GM06990 (cell line): ENCODE data around the gene MYMK.

Source experiments
- DNase-seq: peaks from one replicate; pipeline ENCODE4 v3.0.0-alpha.2; 2011; ENCODE audit not compliant: insufficient read length; ENCODE audit errors: extremely low read depth
- H3K27me3 ChIP-seq: replicated peaks from 2 replicates; pipeline ENCODE4 v1.6.0; 2011; ENCODE audit warnings: low read length; ENCODE audit not compliant: control insufficient read depth, insufficient read depth
- H3K36me3 ChIP-seq: 2 replicates; pipeline ENCODE4 v1.5.1; 2011; ENCODE audit warnings: low read length; ENCODE audit not compliant: control insufficient read depth, insufficient read depth
- H3K4me3 ChIP-seq: replicated peaks from 2 replicates; pipeline ENCODE4 v1.5.1; 2011; ENCODE audit warnings: low read depth, mild to moderate bottlenecking, control low read depth, low read length
- CTCF ChIP-seq: IDR thresholded peaks from 2 replicates; pipeline ENCODE4 v1.5.1; 2011; ENCODE audit warnings: low read length, control low read depth, mild to moderate bottlenecking, inconsistent platforms; ENCODE audit not compliant: insufficient read depth, poor library complexity, severe bottlenecking

MYMK gene

DNA sequence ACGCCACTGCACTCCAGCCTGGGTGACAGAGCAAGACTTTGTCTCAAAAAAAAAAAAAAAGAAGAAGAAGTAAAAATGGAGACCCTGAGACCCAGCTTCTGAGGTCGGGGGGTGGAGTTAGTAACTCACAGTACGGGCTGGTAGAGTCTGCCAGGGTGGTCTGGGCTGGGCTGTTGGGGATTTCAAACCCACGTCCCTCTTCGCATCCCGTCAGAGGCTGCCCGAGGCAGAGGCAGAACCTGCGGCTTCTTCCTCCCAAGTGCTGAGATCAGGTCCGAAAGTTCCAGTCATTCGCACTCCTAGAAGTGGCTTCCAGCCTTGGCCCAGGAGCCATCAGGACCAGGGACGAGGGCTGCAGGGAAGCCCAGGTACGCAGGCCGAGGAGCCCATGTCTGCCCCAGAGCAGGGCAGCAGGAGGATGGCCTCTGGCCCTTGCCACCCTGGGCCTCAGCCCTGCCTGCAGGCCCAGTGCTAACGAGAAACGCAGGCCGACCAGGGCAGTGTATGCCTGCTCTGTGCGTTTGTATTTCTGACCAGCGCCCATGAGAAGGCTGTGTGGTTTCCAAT, 36.0 kb downstream of the MYMK start:
- no peak for DNase-seq
- H3K4me3 ChIP-seq: no peak overlapping the region
- H3K27me3 ChIP-seq: no peaks in the 10 kb centered on the region; the same call in 1 of the 2 replicates
- TF ChIP-seq CTCF: no peak
- no peaks in the 10 kb centered on the region for H3K36me3 ChIP-seq

GRCh38 chr9:133487331-133487725, 37.4 kb downstream of the MYMK start:
- no peaks in the 10 kb centered on the region; the same call in 1 of the 2 replicates for H3K27me3 ChIP-seq

DNA sequence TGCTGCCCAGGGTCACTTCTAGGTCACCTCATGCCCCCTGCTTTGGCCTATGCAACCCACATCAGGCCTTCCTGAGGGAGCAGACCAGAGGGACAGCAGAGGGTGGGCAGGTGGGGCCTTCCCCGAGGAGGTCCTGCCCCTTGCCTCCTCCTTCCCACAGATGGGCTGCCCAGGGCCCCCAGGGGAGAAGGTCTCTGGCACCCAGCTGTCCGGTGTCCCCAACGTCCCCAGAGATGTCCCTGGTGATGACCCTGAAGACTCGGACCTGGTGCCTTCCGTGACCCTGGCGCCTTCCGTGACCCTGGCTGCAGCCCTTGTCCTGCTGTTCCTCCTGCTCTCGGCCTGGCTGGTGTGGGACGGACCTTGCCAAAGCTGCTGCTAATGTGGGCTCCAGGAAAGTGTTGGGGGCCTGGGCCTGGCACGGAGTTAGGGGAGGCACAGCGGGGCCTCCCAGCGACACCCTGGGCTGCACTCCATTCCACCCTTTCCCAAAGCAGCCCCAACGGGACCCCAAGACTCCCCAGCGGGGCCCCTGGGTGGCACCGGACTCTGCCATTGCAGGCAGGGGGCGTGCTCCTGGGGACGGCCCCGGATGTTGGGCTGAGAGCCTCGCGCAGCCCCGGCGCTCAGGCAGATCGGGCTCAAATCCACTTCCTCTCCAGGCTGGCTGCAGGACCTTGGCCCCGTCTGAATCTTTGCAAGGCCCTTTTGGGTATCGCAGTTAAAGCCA, 39.1 kb downstream of the MYMK start:
- DNase-seq: peak; percentile 62
- no peaks in the 10 kb centered on the region; the same call in 1 of the 2 replicates for H3K27me3 ChIP-seq

More at GRCh38 chr9:133487331-133487725, 37.4 kb downstream of the MYMK start:
- Histone ChIP-seq H3K4me3 (no peak overlapping the region), H3K36me3 (no peaks in the 10 kb centered on the region)
- TF ChIP-seq CTCF: no peak
- DNase-seq: no peak

DNA sequence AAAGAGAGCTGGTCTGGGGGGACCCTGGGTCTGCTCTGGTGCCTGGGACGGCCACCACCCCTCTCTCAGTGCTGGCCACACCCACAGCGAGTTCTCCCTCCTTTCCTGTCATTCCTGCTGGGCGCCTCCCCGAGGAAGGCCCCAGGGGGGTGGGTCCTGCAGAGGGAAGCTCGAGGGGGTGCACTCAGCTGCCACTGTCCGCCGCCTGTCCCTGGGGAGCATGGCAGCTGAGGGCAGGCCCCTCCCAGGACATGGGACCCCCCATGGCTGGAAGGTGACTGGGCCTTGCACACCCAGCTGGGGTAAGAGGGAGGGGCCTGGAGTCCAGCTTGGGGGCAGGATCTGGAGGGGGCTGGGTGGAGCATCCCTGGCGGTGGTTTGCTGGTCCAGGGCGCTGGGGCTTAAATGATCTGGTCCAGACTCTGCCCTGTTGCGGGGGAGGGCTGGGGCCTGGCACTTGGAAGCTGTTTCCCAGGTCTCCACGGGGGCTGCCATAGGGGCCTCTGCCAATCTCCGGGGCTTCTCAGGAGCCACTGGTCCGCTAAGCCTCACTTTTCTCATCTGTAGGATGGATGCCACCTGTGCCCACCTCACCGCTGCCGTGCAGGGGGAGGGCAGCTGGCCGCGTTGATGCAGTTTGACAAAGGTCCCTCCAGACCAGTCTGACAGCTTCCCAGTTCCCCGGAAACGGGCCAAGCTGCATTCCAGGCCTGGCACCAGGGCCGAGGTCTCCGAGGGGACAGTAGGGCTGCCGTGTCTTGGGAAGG, 39.9 kb downstream of the MYMK start:
- no peaks in the 10 kb centered on the region for H3K36me3 ChIP-seq
- TF ChIP-seq CTCF: no peak
- H3K4me3 ChIP-seq: no peak overlapping the region
- no peaks in the 10 kb centered on the region; the same call in 1 of the 2 replicates for H3K27me3 ChIP-seq
- DNase-seq: no peak

More for the DNA sequence above, 39.1 kb downstream of the MYMK start:
- Histone ChIP-seq H3K4me3 (peak overlapping the region; percentile 38), H3K36me3 (no peaks in the 10 kb centered on the region)
- TF ChIP-seq CTCF: peak; percentile 44

DNA sequence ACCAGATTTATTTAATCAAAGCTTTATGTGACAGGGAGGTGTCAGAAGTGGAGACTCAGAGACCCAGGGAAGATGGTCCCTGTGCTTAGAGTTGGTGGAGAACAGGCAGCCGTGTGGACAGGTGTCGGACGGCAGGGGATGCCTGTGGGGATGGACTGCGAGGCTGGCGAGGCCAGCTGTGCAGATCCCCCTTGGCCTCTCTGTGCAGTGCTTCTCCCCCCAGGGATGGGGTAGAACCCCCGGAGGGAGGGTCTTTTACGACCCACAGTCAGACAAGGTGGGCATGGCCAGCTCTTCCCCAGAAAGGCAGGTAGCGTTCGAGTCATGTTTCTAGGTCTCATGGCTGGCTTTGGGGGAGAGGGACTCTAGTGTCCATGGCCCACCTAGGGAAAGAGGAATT, 41.1 kb downstream of the MYMK start:
- Histone ChIP-seq H3K4me3 (no peak overlapping the region), H3K27me3 (no peaks in the 10 kb centered on the region; the same call in 1 of the 2 replicates), H3K36me3 (no peaks in the 10 kb centered on the region)
- TF ChIP-seq CTCF: no peak
- no peak for DNase-seq
